Stimulated activated naive CD8-positive, alpha-beta T cell treated with anti-CD3 and anti-CD28 coated beads, Interleukin-15, amount 100 ng/mL, for 72 hours (primary cell): ENCODE results near the gene PELI3.

Experiments
- ATAC-seq: fragments of 150-1000 bp; cut with Tn5 transposase; 2 replicates; pipeline ENCODE4 v1.10.0; 2021; ENCODE audit warnings: mild to moderate bottlenecking, moderate library complexity
- DNase-seq, 2 donors: peaks; one replicate each; pipeline ENCODE4 v3.0.0; 2021 to 2022
- H3K27ac Mint-ChIP-seq, 2 donors: one replicate each; pipeline ENCODE4 v1.8.0; 2022; ENCODE audit warnings: mild to moderate bottlenecking in 2 of 2, mixed read lengths in 2 of 2, moderate library complexity in 2 of 2
- H3K27me3 Mint-ChIP-seq: one replicate; pipeline ENCODE4 v1.8.0; 2022; ENCODE audit warnings: mixed read lengths
- H3K4me1 Mint-ChIP-seq: one replicate; pipeline ENCODE4 v1.8.0; 2022; ENCODE audit warnings: mild to moderate bottlenecking, mixed read lengths
- H3K4me3 Mint-ChIP-seq, 2 donors: one replicate each; pipeline ENCODE4 v1.8.0; 2022; ENCODE audit warnings: mild to moderate bottlenecking in 2 of 2, mixed read lengths in 2 of 2, moderate library complexity in 1 of 2
- H3K9me3 Mint-ChIP-seq, 2 donors: one replicate each; pipeline ENCODE4 v1.8.0; 2022; ENCODE audit warnings: mixed read lengths in 2 of 2

The PELI3 gene

GRCh38 chr11:66476841-66477251 is 10.1 kb downstream of the PELI3 start:
- ATAC-seq (no peak), DNase-seq (no peak)
- Mint-ChIP-seq H3K9me3 (no peaks in the 10 kb centered on the region), H3K4me1 (peaks cover 35% of the 10 kb centered on the region), H3K27me3 (no peaks in the 10 kb centered on the region), H3K4me3 (no peak overlapping the region), H3K27ac (peak overlapping the region in 1 of 2 donors; percentile 28)

- ATAC-seq (no peak), DNase-seq (no peak)
- Mint-ChIP-seq H3K4me1 (peaks cover 41% of the 10 kb centered on the region), H3K4me3 (peak overlapping the region in 1 of 2 donors; percentile 0), H3K27ac (peak overlapping the region in 1 of 2 donors; percentile 80), H3K9me3 (no peaks in the 10 kb centered on the region), H3K27me3 (no peaks in the 10 kb centered on the region)
Measured at GRCh38 chr11:66477263-66478201, 10.8 kb downstream of the PELI3 start.

- H3K27me3 Mint-ChIP-seq = no peaks in the 10 kb centered on the region
- peaks cover 41% of the 10 kb centered on the region for H3K4me1 Mint-ChIP-seq
- DNase-seq = peak; percentile 40 to 41
- no peak for ATAC-seq
- no peaks in the 10 kb centered on the region for H3K9me3 Mint-ChIP-seq
- peak overlapping the region; percentile 89 to 94 for H3K4me3 Mint-ChIP-seq
- H3K27ac Mint-ChIP-seq = peak overlapping the region; percentile 89 to 95
Measured at GRCh38 chr11:66478729-66479393, 12.2 kb downstream of the PELI3 start.

GRCh38 chr11:66479394-66480116 is 12.8 kb downstream of the PELI3 start:
- H3K4me3 Mint-ChIP-seq = peak overlapping the region; percentile 89 to 94
- no peaks in the 10 kb centered on the region for H3K9me3 Mint-ChIP-seq
- no peaks in the 10 kb centered on the region for H3K27me3 Mint-ChIP-seq
- H3K4me1 Mint-ChIP-seq = peaks cover 44% of the 10 kb centered on the region
- peak; percentile 1 for ATAC-seq
- H3K27ac Mint-ChIP-seq = peak overlapping the region; percentile 89 to 95
- peak; percentile 12 to 24 for DNase-seq

- Mint-ChIP-seq H3K9me3 (no peaks in the 10 kb centered on the region), H3K4me1 (peaks cover 49% of the 10 kb centered on the region), H3K4me3 (peak within 1 kb of the TSS; percentile 89 to 94), H3K27me3 (no peaks in the 10 kb centered on the region), H3K27ac (peak within 1 kb of the TSS; percentile 92 to 95)
- DNase-seq (peak; percentile 96 to 98), ATAC-seq (peak; percentile 98)
Measured at GRCh38 chr11:66480117-66480938, 13.6 kb downstream of the PELI3 start, which contains the start of gene DPP3. TSS of gene DPP3 (plus strand) at chr11:66480434. CDS start at chr11:66482201, 1,767 bp downstream.

- Mint-ChIP-seq H3K27me3 (no peaks in the 10 kb centered on the region), H3K4me1 (peaks cover 24% of the 10 kb centered on the region), H3K27ac (peak overlapping the region in 1 of 2 donors; percentile 13), H3K4me3 (no peak overlapping the region), H3K9me3 (no peaks in the 10 kb centered on the region)
- no peak for ATAC-seq
- DNase-seq = no peak
Measured at GRCh38 chr11:66484806-66485380, 18.2 kb downstream of the PELI3 start.

- Mint-ChIP-seq H3K27me3 (no peaks in the 10 kb centered on the region), H3K27ac (peak overlapping the region in 1 of 2 donors; percentile 83), H3K4me3 (no peak overlapping the region), H3K4me1 (peaks cover 13% of the 10 kb centered on the region), H3K9me3 (no peaks in the 10 kb centered on the region)
- DNase-seq (no peak), ATAC-seq (no peak)
Measured at GRCh38 chr11:66488957-66489356, 22.3 kb downstream of the PELI3 start.

GRCh38 chr11:66489636-66490035 is 22.9 kb downstream of the PELI3 start:
- H3K27me3 Mint-ChIP-seq = no peaks in the 10 kb centered on the region

GRCh38 chr11:66491315-66491935 is 24.7 kb downstream of the PELI3 start:
- ATAC-seq = peak; percentile 61
- H3K9me3 Mint-ChIP-seq = no peaks in the 10 kb centered on the region
- no peak for DNase-seq
- no peak overlapping the region for H3K27ac Mint-ChIP-seq
- no peaks in the 10 kb centered on the region for H3K27me3 Mint-ChIP-seq
- H3K4me1 Mint-ChIP-seq = peaks cover 6% of the 10 kb centered on the region
- H3K4me3 Mint-ChIP-seq = no peak overlapping the region

More at GRCh38 chr11:66489636-66490035, 22.9 kb downstream of the PELI3 start:
- DNase-seq (no peak), ATAC-seq (no peak)
- no peaks in the 10 kb centered on the region for H3K9me3 Mint-ChIP-seq
- no peak overlapping the region for H3K4me3 Mint-ChIP-seq
- no peak overlapping the region for H3K27ac Mint-ChIP-seq
- peaks cover 10% of the 10 kb centered on the region for H3K4me1 Mint-ChIP-seq

- DNase-seq = no peak
- Mint-ChIP-seq H3K4me3 (no peak overlapping the region), H3K4me1 (peaks cover 6% of the 10 kb centered on the region), H3K27me3 (no peaks in the 10 kb centered on the region), H3K27ac (no peak overlapping the region), H3K9me3 (no peaks in the 10 kb centered on the region)
- no peak for ATAC-seq
Measured at GRCh38 chr11:66492161-66492865, 25.6 kb downstream of the PELI3 start.

GRCh38 chr11:66493130-66493529 is 26.4 kb downstream of the PELI3 start:
- H3K27ac Mint-ChIP-seq = peak overlapping the region in 1 of 2 donors; percentile 30
- H3K9me3 Mint-ChIP-seq = no peaks in the 10 kb centered on the region
- H3K27me3 Mint-ChIP-seq = no peaks in the 10 kb centered on the region
- DNase-seq (no peak), ATAC-seq (no peak)
- no peak overlapping the region for H3K4me3 Mint-ChIP-seq
- peaks cover 6% of the 10 kb centered on the region for H3K4me1 Mint-ChIP-seq

GRCh38 chr11:66494458-66494857 is 27.8 kb downstream of the PELI3 start:
- ATAC-seq = no peak

GRCh38 chr11:66494935-66495334 is 28.2 kb downstream of the PELI3 start:
- no peaks in the 10 kb centered on the region for H3K27me3 Mint-ChIP-seq
- peak overlapping the region in 1 of 2 donors; percentile 48 for H3K27ac Mint-ChIP-seq
- no peaks in the 10 kb centered on the region for H3K9me3 Mint-ChIP-seq
- ATAC-seq = no peak
- H3K4me1 Mint-ChIP-seq = peaks cover 6% of the 10 kb centered on the region
- no peak for DNase-seq
- H3K4me3 Mint-ChIP-seq = no peak overlapping the region

More at GRCh38 chr11:66494458-66494857, 27.8 kb downstream of the PELI3 start:
- H3K27me3 Mint-ChIP-seq = no peaks in the 10 kb centered on the region
- H3K4me1 Mint-ChIP-seq = peaks cover 6% of the 10 kb centered on the region
- DNase-seq = no peak
- H3K9me3 Mint-ChIP-seq = no peaks in the 10 kb centered on the region
- no peak overlapping the region for H3K4me3 Mint-ChIP-seq
- H3K27ac Mint-ChIP-seq = no peak overlapping the region
